B cell (primary cell): ENCODE measurements around the gene DTD1. TPM values are rescaled to one million over a fixed set of nuclear protein-coding genes. Genes with fewer than 3 reads are reported as not detected.

Experiments
- ATAC-seq: fragments of 200-7000 bp; cut with Tn5 transposase; one replicate; pipeline ENCODE4 v1.10.0; 2021; ENCODE audit warnings: low read depth, mild to moderate bottlenecking, moderate number of reproducible peaks, moderate library complexity
- CTCF ChIA-PET: fragments of 350-600 bp; sonication (Branson Sonifier 250); formaldehyde crosslinking; loops from one replicate; lab custom pipeline; 2021; ENCODE audit warnings: antibody characterized with exemption, inconsistent platforms; lab: Charles Lee
- POLR2A ChIA-PET: fragments of 350-600 bp; sonication (Branson Sonifier 250); formaldehyde crosslinking; loops from one replicate; lab custom pipeline; 2021; ENCODE audit warnings: antibody characterized with exemption; lab: Charles Lee
- DNase-seq: peaks from one replicate; pipeline ENCODE4 v3.0.0; 2013
- H2AFZ ChIP-seq: 2 replicates; pipeline ENCODE4 v1.6.1; 2012; ENCODE audit warnings: mild to moderate bottlenecking, low read depth, low read length; ENCODE audit not compliant: insufficient read depth, poor library complexity, severe bottlenecking
- H3K27ac ChIP-seq, 2 donors: 1 replicate in 1 of 2; 2 replicates in 1 of 2; pipeline ENCODE4 v1.5.1; 2012 to 2013; ENCODE audit warnings: low read length in 2 of 2, mild to moderate bottlenecking in 2 of 2, moderate library complexity in 1 of 2
- H3K27me3 ChIP-seq, 4 experiments: fragments of 200-600 bp in 1 of 4; sonication (generic) in 1 of 4; replicated peaks in 1 of 4; 1 replicate in 2 of 4; 2 replicates in 2 of 4; pipeline versions ENCODE4 v1.6.1 to v1.7.0; 2013 to 2016; ENCODE audit warnings: low read length in 3 of 4, mild to moderate bottlenecking in 2 of 4, mixed read lengths in 1 of 4, moderate library complexity in 1 of 4; ENCODE audit not compliant: insufficient read depth in 4 of 4, control insufficient read depth in 3 of 4; ENCODE audit errors: control extremely low read depth in 1 of 4
- H3K36me3 ChIP-seq, 2 experiments: replicated peaks in 1 of 2; 1 replicate in 1 of 2; 2 replicates in 1 of 2; pipeline versions ENCODE4 v1.6.1 to v1.7.1; 2013; ENCODE audit warnings: low read length in 1 of 2; ENCODE audit not compliant: insufficient read depth in 2 of 2, control insufficient read depth in 1 of 2; ENCODE audit errors: control extremely low read depth in 1 of 2, extremely low read depth in 1 of 2
- H3K4me1 ChIP-seq, 2 donors: fragments of 200-600 bp in 1 of 2; sonication (generic) in 1 of 2; 1 replicate in 1 of 2; 2 replicates in 1 of 2; pipeline versions ENCODE4 v1.5.1 to v1.6.1; 2013 to 2017; ENCODE audit warnings: low read length in 2 of 2; ENCODE audit not compliant: control insufficient read depth in 2 of 2, insufficient read depth in 2 of 2
- H3K4me2 ChIP-seq: replicated peaks from 2 replicates; pipeline ENCODE3; 2012; ENCODE audit warnings: mild to moderate bottlenecking, low read depth, low read length; ENCODE audit not compliant: poor library complexity, severe bottlenecking
- H3K4me3 ChIP-seq, 5 experiments: fragments of 200-600 bp in 1 of 5; sonication (generic) in 1 of 5; 1 replicate in 3 of 5; 2 replicates in 2 of 5; pipeline versions ENCODE4 v1.5.1 to v1.7.0; 2011 to 2016; ENCODE audit warnings: low read length in 4 of 5, mild to moderate bottlenecking in 4 of 5, low read depth in 2 of 5, control low read depth in 1 of 5, moderate library complexity in 1 of 5; ENCODE audit not compliant: insufficient read depth in 1 of 5; ENCODE audit errors: control extremely low read depth in 1 of 5, extremely low read depth in 1 of 5
- H3K79me2 ChIP-seq: fragments of 200-600 bp; sonication (generic); one replicate; pipeline ENCODE4 v1.6.0; 2016; ENCODE audit warnings: low read length; ENCODE audit not compliant: control insufficient read depth, insufficient read depth
- H3K9ac ChIP-seq: fragments of 200-600 bp; sonication (generic); 2 replicates; pipeline ENCODE4 v1.6.1; 2017; ENCODE audit warnings: mild to moderate bottlenecking, low read length, moderate library complexity
- H3K9me3 ChIP-seq, 3 donors: one replicate each; pipeline versions ENCODE4 v1.6.1 to v1.7.1; 2013; ENCODE audit warnings: low read length in 2 of 3; ENCODE audit not compliant: control insufficient read depth in 2 of 3, insufficient read depth in 1 of 3; ENCODE audit errors: control extremely low read depth in 1 of 3
- H4K20me1 ChIP-seq: 2 replicates; pipeline ENCODE4 v1.6.0; 2012; ENCODE audit warnings: mild to moderate bottlenecking, low read length; ENCODE audit not compliant: insufficient read depth, control insufficient read depth, poor library complexity, severe bottlenecking
- H3K27ac Mint-ChIP-seq: one replicate; pipeline ENCODE4 v1.8.0; 2021; ENCODE audit warnings: mixed read lengths
- H3K27me3 Mint-ChIP-seq: one replicate; pipeline ENCODE4 v1.8.0; 2021; ENCODE audit warnings: mixed read lengths
- H3K4me1 Mint-ChIP-seq: one replicate; pipeline ENCODE4 v1.8.0; 2021; ENCODE audit warnings: mixed read lengths
- H3K4me3 Mint-ChIP-seq: one replicate; pipeline ENCODE4 v1.8.0; 2021; ENCODE audit warnings: mixed read lengths
- H3K9me3 Mint-ChIP-seq: one replicate; pipeline ENCODE4 v1.8.0; 2022; ENCODE audit warnings: mixed read lengths; ENCODE audit not compliant: insufficient read depth
- CTCF ChIP-seq: fragments of 200-600 bp; IDR thresholded peaks from one replicate; pipeline ENCODE4 v1.8.0; 2022; ENCODE audit warnings: antibody characterized with exemption, mild to moderate bottlenecking
- EZH2 ChIP-seq: IDR thresholded peaks from 2 replicates; pipeline ENCODE4 v1.6.1; 2012; ENCODE audit warnings: borderline replicate concordance, low read depth, mild to moderate bottlenecking, moderate library complexity, low read length; ENCODE audit not compliant: insufficient read depth, poor library complexity, severe bottlenecking
- WGBS: methylation state at CpG from one replicate; pipeline ENCODE4 v1.1.5; 2013; ENCODE audit warnings: missing lambda C conversion rate; ENCODE audit not compliant: insufficient coverage; 5-methylcytosine and 5-hydroxymethylcytosine counted together
- intact Hi-C: fragments of 100-400 bp; cut with micrococcal nuclease; formaldehyde crosslinking; loops from one replicate; pipeline ENCODE4 v1.10.0; 2022
- polyA plus RNA-seq: library from polyadenylated mRNA; depleted of rRNA; stranded (reverse); fragments of >200 nt; gene quantifications from 2 replicates; pipeline ENCODE4 v1.2.3, GENCODE V29; 2012
- total RNA-seq, 2 donors: library from RNA; stranded (reverse); fragments of 120-200 nt in 1 of 2; gene quantifications; 1 replicate in 1 of 2; 2 replicates in 1 of 2; pipeline versions ENCODE4 v1.2.3 to v1.2.4, GENCODE V29; 2013 to 2022

The DTD1 gene
- total and polyA plus RNA-seq, 2 donors (not counting 1 experiment from before 2014, with no cell fraction given): 18.7 to 20.4 TPM

- H3K9ac ChIP-seq: no peak overlapping the region
- TF ChIP-seq EZH2 (no peak), CTCF (no peak)
- no peak overlapping the region for H3K4me2 ChIP-seq
- no peak for DNase-seq
- Mint-ChIP-seq H3K4me1 (no peaks in the 10 kb centered on the region), H3K27ac (no peak overlapping the region), H3K9me3 (no peaks in the 10 kb centered on the region), H3K4me3 (no peak overlapping the region), H3K27me3 (no peaks in the 10 kb centered on the region)
- 90% methylated on average over 2 of the region's 5 CpGs for WGBS
- no peaks in the 10 kb centered on the region for H3K4me1 ChIP-seq
- H3K79me2 ChIP-seq: no peaks in the 10 kb centered on the region
- peaks cover 0 to 3% of the 10 kb centered on the region in 2 experiments for H3K36me3 ChIP-seq
- H4K20me1 ChIP-seq: no peaks in the 10 kb centered on the region
- ATAC-seq: no peak
- H3K4me3 ChIP-seq: no peak overlapping the region
- H3K9me3 ChIP-seq: no peaks in the 10 kb centered on the region
- ChIA-PET CTCF (interaction anchor here (1.9 kb wide), 1 partner anchor 16 kb away, joined by 5 read pairs; no protein-coding TSS in a partner anchor), POLR2A (no interaction called here)
- H2AFZ ChIP-seq: no peak overlapping the region
- H3K27me3 ChIP-seq: no peaks in the 10 kb centered on the region
- intact Hi-C loops: no loop called here
- no peak overlapping the region for H3K27ac ChIP-seq
Measured at GRCh38 chr20:18615020-18615650, 27.3 kb downstream of the DTD1 start.

GRCh38 chr20:18621004-18621403, 33.1 kb downstream of the DTD1 start:
- no peak for DNase-seq
- H3K9ac ChIP-seq: no peak overlapping the region
- no peak for ATAC-seq
- TF ChIP-seq EZH2: no peak
- TF ChIP-seq CTCF: no peak
- H3K79me2 ChIP-seq: peaks cover 3% of the 10 kb centered on the region
- ChIA-PET CTCF (no interaction called here), POLR2A (no interaction called here)
- Mint-ChIP-seq H3K4me3 (no peak overlapping the region), H3K27ac (no peak overlapping the region), H3K27me3 (no peaks in the 10 kb centered on the region), H3K9me3 (no peaks in the 10 kb centered on the region), H3K4me1 (no peaks in the 10 kb centered on the region)
- no peaks in the 10 kb centered on the region for H3K27me3 ChIP-seq
- no peak overlapping the region for H2AFZ ChIP-seq
- no peak overlapping the region for H3K27ac ChIP-seq
- H3K9me3 ChIP-seq: no peaks in the 10 kb centered on the region
- H3K4me3 ChIP-seq: no peak overlapping the region
- WGBS: 95% methylated on average over 4 of the region's 5 CpGs
- H3K4me1 ChIP-seq: no peaks in the 10 kb centered on the region
- no peaks in the 10 kb centered on the region for H4K20me1 ChIP-seq
- intact Hi-C loops: no loop called here
- peaks cover 0 to 10% of the 10 kb centered on the region in 2 experiments for H3K36me3 ChIP-seq
- H3K4me2 ChIP-seq: no peak overlapping the region
